GM19468 (cell line): Measurements from ENCODE around the gene VPS54.
"Not testable (repeated sequence)": the region's sequence is repeated elsewhere in the genome, so short reads cannot be mapped to it uniquely, and the experiment has no call there.

ENCODE experiments used
- ATAC-seq: cut with Tn5 transposase; IDR thresholded peaks from one replicate; pipeline ENCODE4 v1.9.1; 2021; ENCODE audit warnings: mild to moderate bottlenecking, moderate library complexity, moderate number of reproducible peaks; ENCODE audit not compliant: unreplicated experiment; ENCODE audit errors: extremely low read depth

The VPS54 gene

DNA sequence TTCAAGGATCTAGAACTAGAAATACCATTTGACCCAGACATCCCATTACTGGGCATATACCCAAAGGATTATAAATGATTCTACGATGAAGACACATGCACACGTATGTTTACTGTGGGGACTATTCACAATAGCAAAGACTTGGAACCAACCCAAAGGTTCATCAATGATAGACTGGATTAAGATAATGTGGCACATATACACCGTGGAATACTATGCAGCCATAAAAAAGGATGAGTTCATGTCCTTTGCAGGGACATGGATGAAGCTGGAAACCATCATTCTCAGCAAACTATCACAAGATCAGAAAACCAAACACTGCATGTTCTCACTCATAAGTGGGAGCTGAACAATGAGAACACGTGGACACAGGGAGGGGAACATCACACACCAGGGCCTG, 87.1 kb downstream of the VPS54 start:
- ATAC-seq = not testable (repeated sequence)

DNA sequence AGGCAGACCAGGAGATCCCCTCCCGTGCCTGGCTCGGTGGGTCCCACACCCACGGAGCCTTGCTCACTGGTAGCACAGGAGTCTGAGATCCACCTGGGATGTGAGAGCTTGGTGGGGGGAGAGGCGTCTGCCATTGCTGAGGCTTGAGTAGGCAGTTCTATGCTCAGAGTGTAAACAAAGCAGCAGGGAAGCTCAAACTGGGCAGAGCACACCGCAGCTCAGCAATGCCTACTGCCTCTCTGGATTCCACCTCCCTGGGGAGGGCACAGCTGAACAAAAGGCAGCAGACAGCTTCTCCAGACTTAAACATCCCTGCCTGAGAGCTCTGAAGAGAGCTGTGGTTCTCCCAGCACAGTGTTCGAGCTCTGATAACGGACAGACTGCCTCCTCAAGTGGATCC, 92.4 kb downstream of the VPS54 start:
- no peak for ATAC-seq

- no peak for ATAC-seq
These were observed 104.9 kb downstream of the VPS54 start for GRCh38 chr2:63914311-63914710.

- no peak for ATAC-seq
These were observed 116.2 kb downstream of the VPS54 start for GRCh38 chr2:63903003-63903402.

GRCh38 chr2:63902149-63902548, 117.1 kb downstream of the VPS54 start:
- no peak for ATAC-seq

DNA sequence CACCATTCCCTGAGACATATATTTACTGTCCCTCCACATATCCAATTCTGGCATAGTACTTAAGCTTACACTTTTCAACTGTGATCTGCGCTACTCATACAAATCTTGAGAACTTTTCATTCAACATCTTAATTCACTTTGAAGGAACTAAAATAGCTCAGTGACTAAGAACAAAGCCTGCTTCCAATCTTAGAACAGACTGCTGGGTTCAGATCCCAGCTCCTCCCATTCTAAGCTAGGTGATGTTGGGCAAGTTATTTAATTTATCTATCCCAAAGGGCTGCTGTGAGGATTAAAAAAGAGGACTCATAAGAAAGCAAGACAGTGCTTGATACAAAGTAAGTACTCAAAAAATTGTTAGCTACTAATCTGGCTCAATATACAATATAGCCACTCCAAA, 119.6 kb downstream of the VPS54 start:
- ATAC-seq = no peak

DNA sequence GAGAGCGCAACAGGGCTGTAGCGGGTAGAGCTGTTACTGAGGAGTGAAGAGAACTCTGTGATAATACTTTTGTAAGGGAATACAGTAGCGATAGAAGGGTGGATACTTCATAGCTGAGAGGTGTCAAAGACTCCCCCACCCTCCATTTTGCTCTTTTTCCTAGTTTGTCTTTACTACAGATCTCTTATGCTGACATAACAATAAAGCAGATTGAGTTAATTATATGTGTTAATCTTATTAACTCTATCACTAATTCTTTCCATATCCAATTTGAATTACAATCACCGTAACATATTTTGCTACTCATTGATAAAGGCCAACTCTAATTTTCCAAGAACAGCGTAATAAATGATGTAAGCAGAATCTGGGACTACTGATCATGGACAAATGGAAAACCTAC, 120.4 kb downstream of the VPS54 start:
- ATAC-seq = no peak

DNA sequence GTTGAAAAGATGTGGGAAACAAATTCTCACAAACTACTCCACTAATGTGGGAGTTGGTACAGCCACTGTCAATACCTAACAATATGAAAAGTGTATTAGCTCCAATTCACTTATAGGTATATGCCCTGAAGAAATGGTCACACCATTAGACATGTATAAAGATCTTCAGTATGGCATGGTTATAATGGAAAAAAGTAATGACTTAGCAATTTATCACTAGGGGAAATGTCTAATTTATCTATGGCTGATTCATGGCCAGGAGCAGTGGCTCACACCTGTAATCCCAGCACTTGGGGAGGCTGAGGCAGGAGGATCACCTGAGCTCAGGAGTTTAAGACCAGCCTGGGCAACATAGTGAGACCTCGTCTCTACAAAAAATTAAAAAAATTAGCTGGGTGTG, 125.1 kb downstream of the VPS54 start:
- ATAC-seq = no peak

DNA sequence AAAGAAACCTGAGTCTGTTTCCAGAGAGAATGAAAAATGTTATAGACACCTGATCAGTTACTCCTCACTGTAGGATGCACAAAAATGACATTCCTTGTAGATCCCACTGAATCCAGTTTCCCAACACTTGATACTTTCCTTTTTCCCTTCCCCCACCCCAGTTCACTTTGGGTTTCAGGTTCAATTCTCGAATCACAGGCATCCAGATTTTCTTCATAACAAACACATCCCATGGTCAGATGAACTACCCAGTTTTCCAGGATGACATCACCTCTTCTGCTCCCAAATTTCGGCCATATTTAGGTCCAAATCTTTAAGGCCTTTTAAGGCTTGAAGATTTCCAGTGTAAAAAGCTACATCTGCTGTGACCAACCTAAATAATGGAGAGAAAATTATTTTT, 126.1 kb downstream of the VPS54 start:
- no peak for ATAC-seq

- no peak for ATAC-seq
These were observed 127.7 kb downstream of the VPS54 start for GRCh38 chr2:63891488-63892030.

GRCh38 chr2:63890678-63891077, 128.6 kb downstream of the VPS54 start:
- no peak for ATAC-seq

- ATAC-seq = peak; percentile 42
These were observed 130.5 kb downstream of the VPS54 start for GRCh38 chr2:63888490-63889402.

DNA sequence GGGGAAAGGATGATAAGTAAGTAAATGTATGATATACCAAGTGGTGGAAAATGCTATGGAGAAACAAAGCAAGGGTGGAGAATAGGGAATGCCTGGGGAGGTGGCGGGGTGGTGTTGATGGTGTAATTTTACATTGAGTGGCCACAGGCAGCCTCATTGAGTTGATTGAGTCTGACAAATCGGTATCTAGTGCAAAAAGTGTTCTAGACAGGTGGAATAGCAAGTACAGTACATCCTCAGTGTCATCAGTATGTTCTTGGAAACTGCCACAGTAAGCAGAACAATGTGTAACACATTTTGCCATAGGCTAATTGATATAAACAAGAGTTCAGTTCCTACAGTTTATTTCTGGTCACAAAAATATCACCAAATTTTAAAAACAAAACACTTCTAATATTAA, 131.2 kb downstream of the VPS54 start:
- no peak for ATAC-seq

DNA sequence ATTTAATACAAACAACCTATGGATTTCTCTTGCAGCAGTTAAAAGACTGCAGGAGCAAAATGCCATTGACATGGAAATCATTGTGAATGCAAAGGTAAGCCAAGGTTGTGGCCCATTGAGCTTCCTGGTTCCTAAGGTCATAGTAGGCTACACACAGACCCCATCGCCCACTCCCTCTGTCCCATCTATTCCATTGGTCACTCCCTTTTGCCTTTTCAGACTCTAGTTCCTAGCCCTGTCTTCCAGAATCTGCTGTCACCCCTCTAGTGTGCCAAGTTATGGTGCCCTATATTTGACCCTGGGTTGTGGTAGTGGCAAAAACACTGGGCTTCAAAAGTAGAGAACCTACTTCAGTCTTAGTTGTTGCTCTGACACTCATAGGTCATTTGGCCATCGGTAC, 132.8 kb downstream of the VPS54 start:
- no peak for ATAC-seq

DNA sequence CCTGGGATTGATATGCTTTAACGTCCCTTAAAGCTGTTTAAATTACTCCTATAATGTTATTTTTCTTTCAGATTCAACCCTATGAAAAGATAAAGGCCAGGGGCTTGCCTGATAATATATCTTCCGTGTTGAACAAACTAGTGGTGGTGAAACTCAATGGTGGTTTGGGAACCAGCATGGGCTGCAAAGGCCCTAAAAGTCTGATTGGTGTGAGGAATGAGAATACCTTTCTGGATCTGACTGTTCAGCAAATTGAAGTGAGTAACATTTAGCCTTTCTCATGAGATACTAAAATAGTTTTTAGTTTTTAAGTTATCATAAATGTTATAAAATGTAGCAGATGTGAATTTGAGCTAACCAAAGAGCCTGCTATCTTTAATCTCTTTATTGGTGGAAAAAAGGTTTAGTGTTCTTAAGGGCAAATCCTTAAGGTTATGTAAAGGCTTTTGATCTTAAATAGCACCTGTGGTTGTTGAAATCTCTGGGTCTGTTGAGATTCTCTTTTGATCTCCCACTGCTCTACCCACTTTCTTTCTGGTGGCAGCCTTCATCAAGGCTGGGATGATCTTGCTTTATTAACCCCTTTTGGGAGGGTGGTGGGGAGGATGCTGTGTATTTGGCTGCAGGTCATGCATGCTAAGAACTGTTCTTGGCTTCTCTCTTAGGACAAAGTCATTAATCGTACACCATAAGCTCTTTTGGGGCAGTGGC, 136.7 kb downstream of the VPS54 start:
- no peak for ATAC-seq

DNA sequence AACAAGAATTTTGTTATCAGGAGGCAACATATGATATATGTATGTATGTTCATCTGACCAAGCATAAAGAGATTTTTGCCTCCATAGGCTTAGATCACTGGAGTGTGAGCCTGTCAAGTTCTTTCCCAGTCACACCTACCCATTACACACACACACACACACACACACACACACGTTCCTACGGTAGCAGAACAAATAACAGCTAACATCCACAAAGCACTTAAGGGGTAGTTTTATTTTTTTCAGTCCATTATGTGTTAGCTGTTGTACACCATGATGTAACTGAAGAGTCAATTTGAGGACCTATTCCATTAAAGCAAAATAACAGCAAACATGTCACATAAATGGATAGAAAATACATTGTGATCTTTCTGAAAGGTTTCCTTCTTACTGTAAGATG, 138.0 kb downstream of the VPS54 start:
- ATAC-seq = no peak

GRCh38 chr2:63880625-63881024, 138.6 kb downstream of the VPS54 start:
- no peak for ATAC-seq

GRCh38 chr2:63879876-63880433, 139.3 kb downstream of the VPS54 start:
- ATAC-seq = no peak

DNA sequence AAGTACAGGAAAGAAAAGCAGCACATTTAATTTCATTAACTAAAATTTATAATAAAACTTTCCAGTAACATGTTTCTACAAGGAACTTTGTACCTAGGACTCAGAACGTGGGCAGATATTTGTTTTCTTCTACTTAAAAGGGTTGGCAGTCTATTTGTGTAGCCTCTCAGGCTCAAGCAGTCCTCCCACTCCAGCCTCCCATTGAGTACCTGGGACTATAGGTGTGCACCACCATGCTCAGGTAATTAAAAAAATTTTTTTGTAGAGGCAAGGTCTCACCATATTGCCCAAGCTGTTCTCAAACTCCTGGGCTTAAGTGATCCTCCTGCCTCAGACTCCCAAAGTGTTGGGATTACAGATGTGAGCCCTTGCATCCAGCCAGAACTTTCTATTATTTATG, 140.7 kb downstream of the VPS54 start:
- ATAC-seq = no peak

- ATAC-seq = no peak
These were observed 142.9 kb downstream of the VPS54 start for GRCh38 chr2:63876311-63876710.
